GM12891 (cell line): ENCODE data around the gene BCO1.

ENCODE experiments used
- PAX5 ChIP-seq: IDR thresholded peaks from 2 replicates; pipeline ENCODE4 v1.6.1; 2011; ENCODE audit warnings: low read length, moderate library complexity, mild to moderate bottlenecking; ENCODE audit not compliant: insufficient read depth, severe bottlenecking
- POLR2A ChIP-seq: IDR thresholded peaks from 2 replicates; pipeline ENCODE4 v1.6.1; 2011; ENCODE audit warnings: low read depth, low read length, control low read depth
- POLR2AphosphoS5 ChIP-seq: IDR thresholded peaks from 2 replicates; pipeline ENCODE4 v1.6.1; 2011; ENCODE audit warnings: low read depth, low read length, control low read depth
- POU2F2 ChIP-seq: IDR thresholded peaks from 2 replicates; pipeline ENCODE4 v1.6.1; 2011; ENCODE audit warnings: low read depth, mild to moderate bottlenecking, control low read depth, low read length, moderate library complexity
- SPI1 ChIP-seq: IDR thresholded peaks from 2 replicates; pipeline ENCODE4 v1.6.1; 2011; ENCODE audit warnings: low read depth, low read length, control low read depth
- TAF1 ChIP-seq: IDR thresholded peaks from 2 replicates; pipeline ENCODE4 v1.6.1; 2011; ENCODE audit warnings: low read depth, low read length, control low read depth

DNA sequence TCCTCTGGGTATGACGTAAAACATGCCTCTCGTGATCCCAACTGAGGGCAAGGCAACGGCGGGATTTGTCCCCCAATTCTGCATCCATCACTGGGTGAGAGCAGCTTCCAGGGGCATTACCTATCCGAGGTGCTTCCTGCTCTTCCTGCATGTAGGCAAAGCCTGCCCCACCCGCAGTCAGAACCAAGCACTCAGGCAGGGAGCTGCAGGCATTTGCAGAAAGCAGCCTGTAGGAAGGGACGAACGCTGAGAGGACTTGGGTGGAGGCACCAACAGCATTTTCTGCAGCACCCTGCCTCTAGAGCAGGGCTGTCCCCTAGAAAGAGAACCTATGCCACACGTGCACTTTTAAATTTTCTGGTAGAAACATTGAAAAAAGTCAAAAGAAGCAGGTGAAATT lies 5.5 kb downstream of the BCO1 start:
- no peak for TF ChIP-seq POLR2A
- no peak for TF ChIP-seq SPI1
- no peak for TF ChIP-seq TAF1
- no peak for TF ChIP-seq POLR2AphosphoS5
- TF ChIP-seq POU2F2: no peak
- TF ChIP-seq PAX5: no peak
